ENCODE results near the gene NEAT1.

The NEAT1 gene

DNA sequence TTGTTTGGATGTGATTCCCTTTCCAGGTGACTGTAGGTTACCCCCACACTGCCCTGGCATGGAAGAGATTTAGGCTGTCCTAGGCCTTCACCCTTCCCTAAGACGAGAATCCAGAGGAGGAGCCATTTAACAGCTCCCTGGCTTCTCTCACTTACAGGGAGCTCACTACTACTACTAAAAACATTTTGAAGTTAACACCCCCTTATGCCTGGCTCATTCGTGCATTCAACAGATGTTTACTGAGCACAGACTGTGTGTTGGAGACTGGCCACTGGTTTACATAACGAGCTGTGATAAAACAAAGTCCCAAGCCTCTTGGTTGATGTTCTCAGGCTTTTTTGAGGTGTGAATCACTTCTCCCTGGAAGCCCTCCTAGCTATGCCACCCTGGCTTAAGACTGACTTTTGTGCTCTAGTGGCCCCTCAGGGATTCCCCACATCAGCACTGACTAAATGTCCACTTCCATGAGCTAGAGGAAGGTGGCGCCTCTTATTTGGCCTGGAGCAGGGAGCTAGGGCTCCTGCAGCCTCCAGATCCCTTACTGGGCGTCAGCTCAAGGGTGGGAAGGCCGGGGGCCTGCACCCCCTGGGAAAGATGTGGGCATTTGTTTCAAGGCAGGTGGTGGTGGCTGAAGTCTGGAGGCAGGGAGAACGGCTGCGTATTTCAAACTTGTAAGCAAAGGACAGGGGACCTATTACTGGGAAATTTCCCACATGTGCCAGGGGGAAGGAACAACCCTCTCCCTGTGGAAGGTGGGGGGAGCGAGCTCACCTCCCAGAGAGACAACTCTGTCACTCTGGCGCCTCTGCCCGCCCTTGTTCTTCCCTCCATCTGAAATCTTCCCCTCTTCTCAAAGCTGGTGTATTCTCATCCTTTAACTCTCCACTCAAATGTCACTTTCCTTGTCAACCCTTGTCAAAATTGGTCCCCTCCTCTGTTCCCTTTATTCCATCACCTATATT is 56.9 kb downstream of the NEAT1 start:
- no peak overlapping the region for H3K9ac ChIP-seq (ENCODE audit: low read depth, low read length)
- H3K36me3 ChIP-seq (ENCODE audit: control insufficient read depth, insufficient read depth, low read length), result no peaks in the 10 kb centered on the region
- no peaks in the 10 kb centered on the region for H3K9me3 ChIP-seq (ENCODE audit: control insufficient read depth, insufficient read depth, low read length)
- no peaks in the 10 kb centered on the region for H3K27me3 ChIP-seq (ENCODE audit: control insufficient read depth, insufficient read depth, low read length)
- H3K4me1 ChIP-seq (ENCODE audit: control insufficient read depth, insufficient read depth, low read length), result peaks cover 15% of the 10 kb centered on the region
- peak overlapping the region; percentile 30 for H3K4me3 ChIP-seq (ENCODE audit: low read depth, low read length)

DNA sequence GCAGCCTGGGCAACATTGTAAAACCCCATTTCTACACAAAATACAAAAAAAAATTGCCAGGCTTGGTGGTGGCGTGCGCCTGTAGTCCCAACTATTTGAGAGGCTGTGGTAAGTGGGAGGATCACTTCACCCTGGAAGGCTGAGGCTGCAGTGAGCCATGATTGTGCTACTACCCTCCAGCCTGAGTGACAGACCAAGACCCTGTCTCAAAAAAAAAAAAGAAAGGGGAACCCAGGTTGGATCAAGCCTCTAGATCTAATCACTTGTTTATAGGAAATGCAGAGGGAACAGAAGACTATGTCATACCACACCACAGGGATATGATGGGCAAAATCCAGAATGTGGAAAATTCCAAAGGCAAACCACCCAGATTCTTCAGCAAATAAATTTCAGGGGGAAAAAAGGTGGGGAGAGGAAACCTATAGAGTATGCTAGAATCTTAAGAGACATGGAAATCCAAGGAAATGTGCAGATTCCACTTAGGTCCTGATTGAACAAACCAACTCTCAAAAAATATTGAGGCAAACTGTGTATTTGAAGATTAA is 59.8 kb downstream of the NEAT1 start:
- Histone ChIP-seq H3K36me3 (ENCODE audit: control insufficient read depth, insufficient read depth, low read length) (no peaks in the 10 kb centered on the region), H3K4me3 (ENCODE audit: low read depth, low read length) (no peak overlapping the region), H3K4me1 (ENCODE audit: control insufficient read depth, insufficient read depth, low read length) (peaks cover 27% of the 10 kb centered on the region), H3K27me3 (ENCODE audit: control insufficient read depth, insufficient read depth, low read length) (no peaks in the 10 kb centered on the region), H3K9me3 (ENCODE audit: control insufficient read depth, insufficient read depth, low read length) (no peaks in the 10 kb centered on the region), H3K9ac (ENCODE audit: low read depth, low read length) (no peak overlapping the region)

- Histone ChIP-seq H3K9me3 (ENCODE audit: control insufficient read depth, insufficient read depth, low read length) (no peaks in the 10 kb centered on the region), H3K4me1 (ENCODE audit: control insufficient read depth, insufficient read depth, low read length) (peaks cover 34% of the 10 kb centered on the region), H3K36me3 (ENCODE audit: control insufficient read depth, insufficient read depth, low read length) (no peaks in the 10 kb centered on the region), H3K4me3 (ENCODE audit: low read depth, low read length) (no peak overlapping the region), H3K27me3 (ENCODE audit: control insufficient read depth, insufficient read depth, low read length) (no peaks in the 10 kb centered on the region), H3K9ac (ENCODE audit: low read depth, low read length) (no peak overlapping the region)
Measured at GRCh38 chr11:65485920-65486219, 63.3 kb downstream of the NEAT1 start.

- Histone ChIP-seq H3K9ac (ENCODE audit: low read depth, low read length) (no peak overlapping the region), H3K4me3 (ENCODE audit: low read depth, low read length) (no peak overlapping the region), H3K4me1 (ENCODE audit: control insufficient read depth, insufficient read depth, low read length) (peaks cover 39% of the 10 kb centered on the region), H3K36me3 (ENCODE audit: control insufficient read depth, insufficient read depth, low read length) (no peaks in the 10 kb centered on the region), H3K9me3 (ENCODE audit: control insufficient read depth, insufficient read depth, low read length) (no peaks in the 10 kb centered on the region), H3K27me3 (ENCODE audit: control insufficient read depth, insufficient read depth, low read length) (no peaks in the 10 kb centered on the region)
Measured at GRCh38 chr11:65486570-65487466, 64.2 kb downstream of the NEAT1 start.

- H3K4me3 ChIP-seq (ENCODE audit: low read depth, low read length), result peak overlapping the region; percentile 76
Measured at GRCh38 chr11:65487467-65488272, 65.1 kb downstream of the NEAT1 start.

GRCh38 chr11:65488273-65489034 is 65.9 kb downstream of the NEAT1 start:
- H3K27me3 ChIP-seq (ENCODE audit: control insufficient read depth, insufficient read depth, low read length), result no peaks in the 10 kb centered on the region
- H3K9ac ChIP-seq (ENCODE audit: low read depth, low read length), result peak overlapping the region; percentile 73
- no peaks in the 10 kb centered on the region for H3K36me3 ChIP-seq (ENCODE audit: control insufficient read depth, insufficient read depth, low read length)
- peaks cover 54% of the 10 kb centered on the region for H3K4me1 ChIP-seq (ENCODE audit: control insufficient read depth, insufficient read depth, low read length)
- no peaks in the 10 kb centered on the region for H3K9me3 ChIP-seq (ENCODE audit: control insufficient read depth, insufficient read depth, low read length)
- peak overlapping the region; percentile 76 for H3K4me3 ChIP-seq (ENCODE audit: low read depth, low read length)

More at GRCh38 chr11:65487467-65488272, 65.1 kb downstream of the NEAT1 start:
- Histone ChIP-seq H3K27me3 (ENCODE audit: control insufficient read depth, insufficient read depth, low read length) (no peaks in the 10 kb centered on the region), H3K36me3 (ENCODE audit: control insufficient read depth, insufficient read depth, low read length) (no peaks in the 10 kb centered on the region), H3K9me3 (ENCODE audit: control insufficient read depth, insufficient read depth, low read length) (no peaks in the 10 kb centered on the region), H3K4me1 (ENCODE audit: control insufficient read depth, insufficient read depth, low read length) (peaks cover 47% of the 10 kb centered on the region), H3K9ac (ENCODE audit: low read depth, low read length) (peak overlapping the region; percentile 73)

GRCh38 chr11:65489035-65489705 is 66.6 kb downstream of the NEAT1 start:
- Histone ChIP-seq H3K9ac (ENCODE audit: low read depth, low read length) (no peak overlapping the region), H3K9me3 (ENCODE audit: control insufficient read depth, insufficient read depth, low read length) (no peaks in the 10 kb centered on the region), H3K36me3 (ENCODE audit: control insufficient read depth, insufficient read depth, low read length) (no peaks in the 10 kb centered on the region), H3K4me1 (ENCODE audit: control insufficient read depth, insufficient read depth, low read length) (peaks cover 60% of the 10 kb centered on the region), H3K4me3 (ENCODE audit: low read depth, low read length) (peak overlapping the region; percentile 76), H3K27me3 (ENCODE audit: control insufficient read depth, insufficient read depth, low read length) (no peaks in the 10 kb centered on the region)

DNA sequence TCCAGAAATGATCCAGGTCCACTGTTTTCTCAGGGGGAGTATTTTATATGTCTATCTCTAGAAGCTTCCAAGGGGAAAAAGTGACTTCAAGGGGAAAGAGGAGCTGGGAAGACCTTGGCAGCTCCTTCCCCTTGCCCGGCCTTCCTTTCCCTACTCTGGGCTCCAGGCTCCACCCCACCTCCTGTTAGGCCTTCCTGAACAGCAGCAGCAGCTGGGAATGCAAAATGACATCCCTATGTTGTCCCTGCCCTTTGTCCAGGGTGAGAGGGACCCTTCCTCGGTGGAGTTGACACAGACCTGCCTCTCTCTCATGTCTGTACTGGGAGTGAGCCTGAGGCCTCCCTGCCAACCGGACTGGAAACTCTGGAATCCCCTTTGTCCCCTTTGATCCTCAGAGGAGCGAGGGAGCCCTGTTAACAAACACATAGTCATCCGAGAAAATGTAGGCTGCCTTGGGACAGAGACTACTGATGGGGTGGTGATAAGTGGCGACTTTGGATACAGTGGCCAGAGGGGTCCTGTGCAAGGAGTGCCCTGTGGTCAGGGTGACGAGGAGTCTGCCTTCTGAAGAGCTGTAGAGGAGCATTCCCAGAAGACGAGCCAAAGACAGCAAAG is 67.2 kb downstream of the NEAT1 start:
- no peaks in the 10 kb centered on the region for H3K27me3 ChIP-seq (ENCODE audit: control insufficient read depth, insufficient read depth, low read length)
- no peaks in the 10 kb centered on the region for H3K9me3 ChIP-seq (ENCODE audit: control insufficient read depth, insufficient read depth, low read length)
- H3K4me3 ChIP-seq (ENCODE audit: low read depth, low read length), result no peak overlapping the region
- H3K4me1 ChIP-seq (ENCODE audit: control insufficient read depth, insufficient read depth, low read length), result peaks cover 66% of the 10 kb centered on the region
- H3K36me3 ChIP-seq (ENCODE audit: control insufficient read depth, insufficient read depth, low read length), result no peaks in the 10 kb centered on the region
- no peak overlapping the region for H3K9ac ChIP-seq (ENCODE audit: low read depth, low read length)

DNA sequence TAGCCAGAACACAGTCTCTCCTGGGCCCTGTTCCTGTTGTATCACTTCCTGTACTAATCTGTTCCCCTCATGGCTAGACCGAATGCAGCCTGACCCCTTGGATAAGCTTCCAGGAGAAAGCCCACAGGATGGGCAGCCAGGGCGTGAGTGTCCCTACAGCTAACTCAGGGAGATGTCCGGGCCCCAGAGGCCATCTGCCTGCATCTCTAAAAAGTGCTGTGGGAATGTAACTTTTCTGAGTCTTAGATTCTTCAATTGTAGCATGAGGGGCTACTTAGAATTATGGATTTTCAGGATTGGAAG is 68.5 kb downstream of the NEAT1 start:
- no peak overlapping the region for H3K9ac ChIP-seq (ENCODE audit: low read depth, low read length)

More for the DNA sequence above, 68.5 kb downstream of the NEAT1 start:
- Histone ChIP-seq H3K9me3 (ENCODE audit: control insufficient read depth, insufficient read depth, low read length) (no peaks in the 10 kb centered on the region), H3K4me3 (ENCODE audit: low read depth, low read length) (no peak overlapping the region), H3K27me3 (ENCODE audit: control insufficient read depth, insufficient read depth, low read length) (no peaks in the 10 kb centered on the region), H3K4me1 (ENCODE audit: control insufficient read depth, insufficient read depth, low read length) (peaks cover 63% of the 10 kb centered on the region), H3K36me3 (ENCODE audit: control insufficient read depth, insufficient read depth, low read length) (no peaks in the 10 kb centered on the region)

Data from iPS-15b (cell line).